T-helper 22 cell (primary cell): ENCODE measurements around the gene RPS6KA3.
"Not testable (repeated sequence)": the region's sequence is repeated elsewhere in the genome, so short reads cannot be mapped to it uniquely, and the experiment has no call there.

Experiments used
- DNase-seq: peaks from one replicate; pipeline ENCODE4 v3.0.0-alpha.2; 2020; ENCODE audit warnings: low read depth

RPS6KA3 gene

GRCh38 chrX:20141281-20142220 is 125.2 kb downstream of the RPS6KA3 start, which contains the start of gene EIF1AX:
TSS of gene EIF1AX (minus strand) at chrX:20141838. CDS start at chrX:20141640, 198 bp downstream.
- DNase-seq = peak; percentile 99

GRCh38 chrX:20140420-20140819 is 126.3 kb downstream of the RPS6KA3 start:
- DNase-seq = no peak

GRCh38 chrX:20139966-20140365 is 126.7 kb downstream of the RPS6KA3 start:
- DNase-seq = no peak

- DNase-seq = no peak
Observed at GRCh38 chrX:20135944-20136343, 130.8 kb downstream of the RPS6KA3 start.

GRCh38 chrX:20132666-20133065 is 134.0 kb downstream of the RPS6KA3 start:
- DNase-seq = no peak

- no peak for DNase-seq
Observed at GRCh38 chrX:20130357-20130756, 136.4 kb downstream of the RPS6KA3 start.

- no peak for DNase-seq
Observed at GRCh38 chrX:20129547-20129946, 137.2 kb downstream of the RPS6KA3 start.

- no peak for DNase-seq
Observed at GRCh38 chrX:20128670-20129069, 138.0 kb downstream of the RPS6KA3 start.

GRCh38 chrX:20127440-20127839 is 139.3 kb downstream of the RPS6KA3 start:
- not testable (repeated sequence) for DNase-seq

GRCh38 chrX:20126833-20127232 is 139.9 kb downstream of the RPS6KA3 start:
- DNase-seq = not testable (repeated sequence)

GRCh38 chrX:20124964-20125363 is 141.7 kb downstream of the RPS6KA3 start:
- no peak for DNase-seq

GRCh38 chrX:20118065-20118824 is 148.5 kb downstream of the RPS6KA3 start:
- no peak for DNase-seq

- no peak for DNase-seq
Observed at GRCh38 chrX:20116577-20117240, 150.0 kb downstream of the RPS6KA3 start, which contains the start of gene MAP7D2. TSS of gene MAP7D2 (minus strand) at chrX:20116907. CDS start at chrX:20116879, 28 bp downstream.

- no peak for DNase-seq
Observed at GRCh38 chrX:20116087-20116576, 150.6 kb downstream of the RPS6KA3 start.

GRCh38 chrX:20112022-20112774 is 154.5 kb downstream of the RPS6KA3 start:
- DNase-seq = no peak

GRCh38 chrX:20111271-20111670 is 155.4 kb downstream of the RPS6KA3 start:
- DNase-seq = no peak

GRCh38 chrX:20101934-20102581 is 164.7 kb downstream of the RPS6KA3 start:
- no peak for DNase-seq
